C1 segment of cervical spinal cord (tissue), 14 donors: ENCODE measurements around the gene FAM162A.
"Not testable (repeated sequence)": the region's sequence is repeated elsewhere in the genome, so short reads cannot be mapped to it uniquely, and the experiment has no call there.

Experiments used
- DNase-seq, 14 donors: peaks; one replicate each; lab custom pipeline; 2025; lab: John Stamatoyannopoulos, UW

FAM162A gene

DNA sequence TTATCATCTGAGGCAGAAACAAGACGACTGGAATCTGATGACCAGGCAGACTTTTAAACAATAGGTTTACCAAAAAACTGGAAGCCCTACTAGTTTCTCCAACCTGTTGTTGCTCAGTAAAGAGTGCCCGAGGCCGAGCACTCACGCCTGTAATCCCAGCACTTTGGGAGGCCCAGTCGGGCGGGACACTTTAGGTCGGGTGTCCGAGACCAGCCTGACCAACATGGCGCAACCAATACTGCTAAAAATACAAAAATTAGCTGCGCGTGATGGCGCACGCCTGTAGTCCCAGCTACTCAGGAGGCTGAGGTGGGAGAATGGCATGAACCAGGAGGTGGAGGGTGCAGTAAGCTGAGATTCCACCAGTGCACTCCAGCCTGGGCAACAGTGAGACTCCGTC, 33.0 kb downstream of the FAM162A start:
- no peak for DNase-seq

DNA sequence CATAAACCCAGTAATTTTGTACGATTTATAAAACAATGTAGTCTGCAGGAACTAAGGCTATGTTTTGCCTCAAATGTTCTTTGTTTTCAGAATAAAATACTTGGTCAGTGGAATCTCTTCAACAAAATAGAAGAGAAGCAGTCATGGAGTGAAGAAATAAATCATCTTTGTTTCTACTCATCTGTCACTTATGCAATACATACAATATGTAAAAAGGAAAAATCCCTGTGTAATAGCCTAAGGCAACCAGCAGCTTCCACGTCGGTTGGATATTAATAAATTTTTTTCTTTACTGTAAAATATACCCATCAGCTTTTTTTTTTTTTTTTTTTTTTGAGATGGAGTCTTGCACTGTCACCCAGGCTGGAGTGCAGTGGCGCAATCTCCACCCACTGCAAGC, 37.1 kb downstream of the FAM162A start:
- DNase-seq, result no peak

DNA sequence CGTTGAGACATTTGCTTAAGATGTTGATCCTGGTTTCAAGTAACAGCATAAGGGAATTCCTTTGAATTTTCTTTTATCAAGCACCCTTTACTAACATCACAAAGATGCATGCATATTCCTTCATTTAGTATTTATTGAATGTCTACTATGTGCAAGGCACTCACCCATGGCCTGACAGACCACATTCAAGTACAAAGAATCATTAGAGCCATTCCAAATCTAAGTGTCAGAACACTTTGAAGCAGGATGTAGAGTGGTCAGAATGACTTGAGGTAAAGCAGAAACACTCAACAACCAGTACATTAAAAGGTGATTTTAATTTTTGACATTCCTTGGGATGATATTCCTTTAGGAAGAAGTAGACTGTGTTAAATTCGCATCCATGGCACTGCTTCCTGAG, 37.9 kb downstream of the FAM162A start:
- no peak for DNase-seq

DNA sequence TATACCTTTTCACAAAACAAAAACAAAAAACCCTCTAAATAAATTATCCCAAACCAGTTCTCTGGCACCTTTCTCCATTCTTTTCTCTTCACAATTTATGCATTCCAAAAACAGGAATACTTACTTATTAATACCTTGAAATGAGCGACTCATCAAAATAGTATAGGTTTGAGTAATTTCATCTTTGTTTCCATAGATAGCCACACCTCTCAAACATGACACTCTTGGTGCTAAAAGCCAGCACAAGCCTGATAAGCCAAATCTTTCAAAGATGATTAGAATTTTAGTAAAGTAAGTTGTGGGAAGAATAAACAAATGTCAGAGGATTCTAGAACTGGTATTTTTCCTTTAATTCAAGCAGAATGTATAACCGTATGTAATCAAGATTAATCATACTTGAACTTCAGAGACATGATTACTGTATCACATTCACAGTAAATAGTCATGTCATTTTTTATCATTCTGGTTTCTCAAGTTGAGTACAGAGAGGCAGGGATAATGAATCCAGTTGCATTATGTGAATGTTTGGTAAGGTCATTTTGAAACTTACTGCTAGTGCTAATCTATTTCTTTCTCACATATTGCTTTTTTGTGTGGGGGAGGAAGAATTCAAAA, 44.0 kb downstream of the FAM162A start:
- DNase-seq, result no peak

DNA sequence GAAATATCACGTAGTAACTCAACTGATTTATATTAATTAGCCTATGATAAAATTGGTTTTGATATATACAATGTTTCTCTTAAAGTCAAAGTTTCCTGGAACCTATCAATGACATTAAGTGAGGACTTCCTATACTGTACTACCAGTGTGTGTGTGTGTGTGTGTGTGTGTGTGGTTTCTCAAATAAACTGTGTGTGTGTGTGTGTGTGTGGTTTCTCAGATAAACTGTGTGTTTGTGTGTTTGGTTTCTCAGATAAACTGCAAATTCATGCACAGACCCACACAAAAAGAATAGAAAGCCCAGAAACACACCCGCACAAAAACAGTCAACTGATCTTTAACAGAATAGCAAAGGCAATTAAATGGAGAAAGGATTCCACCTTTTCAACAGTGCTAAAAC, 46.4 kb downstream of the FAM162A start:
- DNase-seq, result no peak

DNA sequence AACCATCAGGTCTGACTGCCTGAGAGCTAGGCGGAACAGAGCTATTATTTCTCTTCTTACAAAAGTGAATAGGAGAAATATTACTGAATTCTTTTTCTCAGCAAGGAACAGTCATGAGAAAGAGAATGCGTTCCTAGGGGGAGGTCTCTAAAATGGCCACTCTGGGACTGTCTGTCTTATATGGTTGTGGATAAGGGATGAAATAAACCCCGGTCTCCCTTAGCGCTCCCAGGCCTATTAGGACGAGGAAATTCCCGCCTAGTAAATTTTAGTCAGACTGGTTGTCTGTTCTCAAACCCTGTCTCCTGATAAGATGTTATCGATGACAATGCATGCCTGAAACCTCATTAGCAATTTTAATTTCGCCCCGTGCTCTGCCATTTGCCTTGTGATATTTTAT, 52.0 kb downstream of the FAM162A start:
- no peak for DNase-seq

DNA sequence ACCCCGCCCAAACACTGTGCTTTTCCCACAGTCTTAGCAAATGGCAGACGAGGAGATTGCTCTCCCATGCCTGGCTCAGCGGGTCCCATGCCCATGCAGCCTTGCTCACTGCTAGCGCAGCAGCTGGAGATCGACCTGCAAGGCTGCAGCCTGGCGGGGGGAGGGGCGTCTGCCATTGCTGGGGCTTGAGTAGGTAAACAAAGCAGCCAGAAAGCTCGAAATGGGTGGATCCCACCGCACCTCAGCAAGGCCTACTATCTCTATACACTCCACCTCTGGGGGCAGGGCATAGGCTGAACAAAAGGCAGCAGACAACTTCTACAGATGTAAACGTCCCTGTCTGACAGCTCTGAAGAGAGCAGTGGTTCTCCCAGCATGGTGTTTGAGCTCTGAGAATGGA, 59.1 kb downstream of the FAM162A start:
- DNase-seq, result no peak

DNA sequence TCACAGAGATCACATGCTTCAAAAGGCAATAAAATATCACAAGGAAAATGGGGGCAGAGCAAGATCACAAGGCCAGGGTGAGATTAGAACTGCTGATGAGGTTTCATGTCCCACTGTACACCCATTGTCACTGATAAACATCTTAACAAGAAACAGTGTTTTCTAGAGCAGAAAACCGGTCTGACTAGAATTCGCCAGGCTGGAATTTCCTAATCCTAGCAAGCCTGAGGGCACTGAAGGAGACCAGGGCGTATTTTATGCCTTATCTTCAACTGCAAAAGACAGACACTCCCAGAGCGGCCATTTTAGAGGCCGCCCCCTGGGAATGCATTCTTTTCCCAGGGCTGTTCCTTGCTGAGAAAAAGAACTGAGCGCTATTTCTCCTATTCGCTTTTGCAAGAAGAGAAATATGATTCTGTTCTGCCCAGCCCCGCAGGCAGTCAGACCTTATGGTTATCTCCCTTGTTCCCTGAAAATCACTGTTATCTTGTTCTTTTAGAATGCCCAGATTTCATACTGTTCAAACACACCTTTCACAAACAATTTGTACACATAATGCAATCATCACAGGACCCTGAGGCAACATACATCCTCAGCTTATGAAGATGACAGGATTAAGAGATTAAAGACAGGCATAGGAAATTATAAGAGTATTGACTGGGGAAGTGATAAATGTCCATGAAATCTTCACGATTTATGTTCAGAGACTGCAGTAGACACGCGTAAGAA, 59.9 kb downstream of the FAM162A start:
- DNase-seq, result not testable (repeated sequence)

DNA sequence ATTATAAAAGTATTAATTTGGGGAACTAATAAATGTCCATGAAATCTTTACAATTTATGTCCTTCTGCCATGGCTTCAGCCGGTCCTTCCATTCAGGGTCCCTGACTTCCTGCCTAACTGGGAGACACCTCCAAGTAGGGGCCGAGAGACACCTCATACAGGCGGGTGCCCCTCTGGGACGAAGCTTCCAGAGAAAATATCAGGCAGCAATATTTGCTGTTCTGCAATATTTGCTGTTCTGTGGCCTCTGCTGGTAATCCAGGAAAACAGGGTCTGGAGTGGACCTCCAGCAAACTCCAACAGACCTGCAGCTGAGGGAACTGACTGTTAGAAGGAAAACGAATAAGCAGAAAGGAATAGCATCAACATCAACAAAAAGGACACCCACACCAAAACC, 60.5 kb downstream of the FAM162A start:
- DNase-seq, result not testable (repeated sequence)

DNA sequence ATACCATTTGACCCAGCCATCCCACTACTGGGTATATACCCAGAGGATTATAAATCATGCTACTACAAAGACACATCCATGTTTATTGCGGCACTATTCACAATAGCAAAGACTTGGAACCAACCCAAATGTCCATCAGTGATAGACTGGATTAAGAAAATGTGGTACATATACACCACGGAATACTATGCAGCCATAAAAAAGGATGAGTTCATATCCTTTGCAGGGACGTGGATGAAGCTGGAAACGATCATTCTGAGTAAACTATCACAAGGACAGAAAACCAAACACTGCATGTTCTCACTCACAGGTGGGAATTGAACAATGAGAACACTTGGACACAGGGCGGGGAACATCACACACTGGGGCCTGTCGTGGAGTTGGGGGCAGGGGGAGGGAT, 64.2 kb downstream of the FAM162A start:
- not testable (repeated sequence) for DNase-seq

DNA sequence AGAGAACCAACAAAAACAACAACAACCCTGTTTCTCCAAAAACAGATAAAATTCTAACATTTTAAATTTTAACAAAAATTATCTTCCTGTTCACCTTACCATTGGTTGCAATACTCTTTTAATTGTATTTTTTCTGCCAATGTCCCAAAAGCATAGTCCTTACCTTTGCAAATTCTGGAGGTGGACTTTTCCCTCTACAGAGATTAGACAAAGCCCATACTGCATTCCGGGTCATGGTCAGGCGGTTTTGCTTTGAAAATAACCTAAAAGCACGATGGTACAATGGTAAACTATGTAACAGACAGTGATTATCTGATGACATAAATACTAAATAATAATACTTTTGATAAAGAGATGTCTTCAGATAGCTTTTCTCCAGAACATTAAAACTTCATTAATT, 67.4 kb downstream of the FAM162A start:
- no peak for DNase-seq

DNA sequence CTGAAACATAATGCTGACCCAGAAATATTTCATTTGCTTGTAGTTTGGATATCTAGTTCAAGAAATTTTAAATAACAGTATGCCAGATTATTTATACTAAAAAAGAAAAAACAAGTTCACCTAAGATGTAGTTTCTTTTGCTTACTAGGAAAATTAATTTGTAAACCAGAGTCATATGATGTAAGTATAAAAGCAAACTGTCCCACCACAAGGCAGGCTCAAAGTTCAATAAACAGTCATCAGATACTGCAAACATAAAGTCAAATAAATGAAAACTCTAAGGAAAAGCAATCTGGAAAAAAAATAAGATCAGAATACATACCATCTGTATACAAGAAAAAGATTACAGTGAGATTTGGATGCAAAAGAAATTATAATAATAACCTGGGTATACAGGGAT, 72.1 kb downstream of the FAM162A start:
- DNase-seq, result no peak

DNA sequence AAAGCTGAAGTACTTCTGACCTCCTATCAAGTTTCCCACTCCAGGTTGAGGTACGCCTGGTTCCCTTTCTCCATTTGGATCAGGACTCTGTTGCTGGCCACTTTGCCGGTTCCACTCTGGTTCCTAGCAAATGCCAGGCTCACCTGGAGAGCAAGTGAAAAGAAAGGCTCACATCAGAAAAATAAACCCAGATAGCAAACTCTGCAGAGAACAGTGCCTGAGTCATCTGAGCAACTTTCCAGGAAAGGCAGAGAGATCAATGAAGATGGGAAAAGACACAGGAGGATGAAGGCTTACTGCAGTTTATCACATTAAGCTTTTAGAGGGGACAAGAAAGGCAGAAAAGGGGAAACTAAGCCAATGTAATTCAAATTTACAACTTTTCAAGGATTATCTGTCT, 73.7 kb downstream of the FAM162A start:
- no peak for DNase-seq

DNA sequence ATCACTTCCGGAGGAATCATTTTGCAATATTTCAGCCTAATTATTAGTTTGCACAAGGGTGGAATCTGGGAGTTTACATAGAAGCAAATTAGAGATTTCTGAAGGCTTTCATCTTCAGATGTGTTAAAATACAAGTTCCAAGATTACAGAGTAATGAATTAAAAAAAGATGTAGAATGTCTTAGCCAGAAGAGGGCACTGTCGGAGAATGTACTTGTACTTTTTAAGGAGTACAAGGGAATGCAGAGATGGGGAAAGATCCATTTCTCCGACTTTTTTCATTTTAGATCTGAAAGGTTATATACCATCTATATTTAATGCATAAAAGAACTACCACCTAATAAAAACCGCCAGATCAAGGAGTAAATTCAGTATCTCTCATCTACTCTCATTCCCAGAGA, 75.0 kb downstream of the FAM162A start:
- DNase-seq, result no peak

DNA sequence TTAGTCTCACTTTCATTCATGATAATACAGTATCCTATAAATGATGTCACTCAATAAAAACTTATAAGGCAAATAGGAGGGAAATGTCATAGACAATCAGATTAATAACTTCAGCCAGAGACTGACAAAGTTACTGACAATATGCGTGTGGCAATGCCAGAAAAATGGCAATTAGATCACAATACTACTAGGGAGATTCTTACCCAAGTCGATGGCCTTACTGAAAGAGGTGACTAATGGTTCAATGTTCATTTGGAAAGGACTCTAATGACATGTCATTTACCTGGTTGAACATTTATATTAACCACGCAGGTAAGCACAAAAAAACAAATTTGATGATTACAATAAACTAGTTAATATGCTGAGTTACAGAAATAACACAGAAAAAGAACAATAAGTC, 77.8 kb downstream of the FAM162A start:
- no peak for DNase-seq
